IPS-NIHi7 (cell line): Measurements from ENCODE around the gene HOOK2.
"Not testable (repeated sequence)": the region's sequence is repeated elsewhere in the genome, so short reads cannot be mapped to it uniquely, and the experiment has no call there.

Source experiments
- DNase-seq: peaks from one replicate; pipeline ENCODE4 v3.0.0; 2012; ENCODE audit warnings: mixed read lengths; ENCODE audit errors: extremely low spot score

HOOK2 gene

DNA sequence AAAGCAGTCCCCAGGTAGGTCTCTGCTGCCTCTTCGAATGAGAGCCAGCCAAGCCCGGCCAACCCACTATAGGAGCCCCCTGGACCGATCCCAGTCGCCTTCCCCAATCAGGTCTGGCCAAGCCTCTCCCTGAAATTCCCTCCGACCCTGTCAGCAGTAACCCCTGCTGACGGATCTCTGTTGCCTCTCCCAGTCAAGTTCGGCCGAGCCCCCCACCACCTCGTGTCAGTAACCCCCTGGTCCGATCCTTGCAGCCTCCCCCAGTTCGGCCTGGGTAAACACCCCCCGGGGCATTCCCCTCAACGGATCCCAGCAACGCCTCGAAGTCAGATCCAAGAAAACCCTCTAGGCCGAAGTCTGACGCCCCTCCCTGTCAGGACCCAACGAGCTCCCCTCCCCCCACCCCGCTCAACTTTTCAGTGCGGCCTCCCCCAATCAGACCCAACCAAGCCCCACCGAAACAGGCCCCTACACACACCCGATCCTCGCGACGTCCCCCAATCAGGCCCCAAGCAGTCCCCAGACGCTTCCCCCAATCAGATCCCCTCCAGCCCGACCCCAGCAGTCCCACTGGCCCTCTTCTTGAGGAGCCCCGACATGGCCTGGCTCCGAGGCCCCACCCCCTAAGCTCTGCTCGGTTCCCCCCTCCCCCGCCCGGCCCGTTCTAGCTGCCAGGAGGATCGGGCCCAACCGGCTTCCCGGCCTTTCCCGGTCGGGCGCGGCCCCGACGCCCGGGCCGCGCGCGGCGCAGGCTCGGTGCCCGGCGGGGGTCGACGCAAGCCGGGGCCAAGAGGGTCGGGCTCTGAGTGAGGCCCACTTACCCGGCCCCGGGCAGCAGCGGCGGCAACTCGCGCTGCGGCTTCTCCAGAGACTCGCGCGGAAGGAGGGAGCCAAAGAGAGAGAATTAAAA, 53.4 kb downstream of the HOOK2 start:
- peak; percentile 73 for DNase-seq

- no peak for DNase-seq
These were observed 54.3 kb downstream of the HOOK2 start for GRCh38 chr19:12720851-12721655.

- no peak for DNase-seq
These were observed 55.1 kb downstream of the HOOK2 start for GRCh38 chr19:12720296-12720695.

DNA sequence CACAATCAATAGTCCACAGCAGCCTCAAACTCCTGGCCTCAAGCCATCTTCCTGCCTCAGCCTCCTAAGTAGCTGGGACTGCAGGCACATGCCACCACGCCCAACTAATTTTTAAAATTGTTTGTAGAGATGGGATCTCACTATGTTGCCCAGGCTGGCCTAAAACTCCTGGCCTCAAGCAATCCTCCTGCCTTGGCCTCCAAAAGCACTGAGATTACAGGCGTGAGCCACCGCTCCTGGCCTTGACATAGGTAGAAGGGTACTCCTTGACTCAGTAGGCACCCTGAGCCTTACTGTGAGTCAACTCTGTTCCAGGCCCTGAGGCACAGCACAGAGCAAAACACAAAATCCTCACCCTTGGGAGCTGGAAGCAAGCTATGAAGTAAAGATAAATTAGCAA, 59.4 kb downstream of the HOOK2 start:
- DNase-seq, result no peak

DNA sequence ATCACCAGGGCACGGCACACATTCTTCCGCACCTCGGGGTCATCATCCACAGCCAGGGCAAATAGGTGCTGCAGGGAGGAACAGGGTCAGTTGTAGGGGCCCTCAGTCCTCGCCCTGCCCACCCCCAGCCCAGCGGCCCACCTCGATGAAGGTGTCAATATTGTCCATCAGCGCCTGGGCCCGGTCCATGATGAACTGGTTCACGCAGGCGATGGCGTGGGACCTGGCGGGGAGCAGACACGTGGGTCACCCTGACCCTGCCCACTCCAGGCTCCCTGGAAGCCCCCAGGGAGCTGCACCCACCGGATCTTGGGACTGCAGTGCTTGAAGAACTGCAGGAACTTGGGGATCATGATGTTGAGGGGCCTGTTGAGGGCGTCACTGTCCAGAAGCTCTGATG, 60.2 kb downstream of the HOOK2 start:
- no peak for DNase-seq

- DNase-seq, result not testable (repeated sequence)
These were observed 62.0 kb downstream of the HOOK2 start for GRCh38 chr19:12713304-12713703.
